Measurements from ENCODE around the gene FARP1.
"Not testable (repeated sequence)": the region's sequence is repeated elsewhere in the genome, so short reads cannot be mapped to it uniquely, and the experiment has no call there.

DNA sequence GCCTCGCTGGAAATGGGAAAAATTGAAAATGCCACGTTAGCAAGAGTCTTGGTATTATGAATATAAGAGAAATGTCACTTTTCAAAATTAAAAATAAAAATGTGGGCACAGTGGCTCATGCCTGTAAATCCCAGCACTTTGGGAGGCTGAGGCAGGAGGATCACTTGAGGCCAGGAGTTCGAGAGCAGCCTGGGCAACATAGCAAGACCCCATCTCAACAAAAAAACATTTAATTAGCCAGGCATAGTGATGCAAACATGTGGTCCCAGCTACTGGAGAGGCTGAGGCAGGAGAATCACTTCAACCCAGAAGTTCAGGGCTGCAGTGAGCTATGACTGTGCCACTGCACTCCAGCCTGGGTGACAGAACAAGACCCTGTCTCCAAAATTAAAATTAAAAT is 270.4 kb downstream of the FARP1 start:
- TF ChIP-seq EZH2phosphoT487 (IDR thresholded peaks at IDR 0.05; ENCODE audit: borderline replicate concordance, low read depth, low read length), result not testable (repeated sequence)
- TF ChIP-seq, protein P1, sequence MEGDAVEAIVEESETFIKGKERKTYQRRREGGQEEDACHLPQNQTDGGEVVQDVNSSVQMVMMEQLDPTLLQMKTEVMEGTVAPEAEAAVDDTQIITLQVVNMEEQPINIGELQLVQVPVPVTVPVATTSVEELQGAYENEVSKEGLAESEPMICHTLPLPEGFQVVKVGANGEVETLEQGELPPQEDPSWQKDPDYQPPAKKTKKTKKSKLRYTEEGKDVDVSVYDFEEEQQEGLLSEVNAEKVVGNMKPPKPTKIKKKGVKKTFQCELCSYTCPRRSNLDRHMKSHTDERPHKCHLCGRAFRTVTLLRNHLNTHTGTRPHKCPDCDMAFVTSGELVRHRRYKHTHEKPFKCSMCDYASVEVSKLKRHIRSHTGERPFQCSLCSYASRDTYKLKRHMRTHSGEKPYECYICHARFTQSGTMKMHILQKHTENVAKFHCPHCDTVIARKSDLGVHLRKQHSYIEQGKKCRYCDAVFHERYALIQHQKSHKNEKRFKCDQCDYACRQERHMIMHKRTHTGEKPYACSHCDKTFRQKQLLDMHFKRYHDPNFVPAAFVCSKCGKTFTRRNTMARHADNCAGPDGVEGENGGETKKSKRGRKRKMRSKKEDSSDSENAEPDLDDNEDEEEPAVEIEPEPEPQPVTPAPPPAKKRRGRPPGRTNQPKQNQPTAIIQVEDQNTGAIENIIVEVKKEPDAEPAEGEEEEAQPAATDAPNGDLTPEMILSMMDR (conservative IDR thresholded peaks at IDR 0.05; ENCODE audit: low read length), result not testable (repeated sequence)
